Activated CD8-positive, alpha-beta memory T cell treated with anti-CD3 and anti-CD28 coated beads, Interleukin-2, amount 50 U/mL, for 24 hours (primary cell): Measurements from ENCODE around the gene RPS2.

Experiments used
- DNase-seq: peaks from one replicate; pipeline ENCODE4 v3.0.0-alpha.2; 2020; ENCODE audit errors: extremely low read depth

RPS2 gene

DNA sequence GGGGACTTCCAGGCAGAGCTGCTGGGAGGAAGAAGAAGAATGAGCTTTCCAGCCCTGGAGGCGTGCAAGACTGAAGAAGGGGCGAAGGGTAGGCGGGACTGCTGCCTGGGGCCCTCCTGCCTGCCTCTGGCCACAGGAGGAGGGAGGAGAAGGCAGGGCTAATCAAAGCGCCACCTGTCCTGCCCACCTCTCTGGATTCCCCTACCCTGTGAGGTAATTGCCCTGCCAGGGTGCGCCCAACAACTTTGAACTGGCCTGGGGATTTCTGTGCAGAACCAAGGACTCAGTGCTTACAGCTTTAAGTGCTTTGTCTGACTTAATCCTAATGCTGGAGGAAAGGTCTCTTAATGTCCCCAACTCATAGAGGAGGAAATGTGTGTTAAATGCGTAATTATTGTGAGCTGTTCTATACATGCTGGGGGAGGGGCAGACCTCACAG lies 16.8 kb upstream of the RPS2 start, which contains the start of gene NOXO1:
Gene NOXO1 (minus strand): TSS at position 72 of the 439 bp plus-strand sequence. CDS start 290 bp downstream, outside the sequence.
- no peak for DNase-seq

DNA sequence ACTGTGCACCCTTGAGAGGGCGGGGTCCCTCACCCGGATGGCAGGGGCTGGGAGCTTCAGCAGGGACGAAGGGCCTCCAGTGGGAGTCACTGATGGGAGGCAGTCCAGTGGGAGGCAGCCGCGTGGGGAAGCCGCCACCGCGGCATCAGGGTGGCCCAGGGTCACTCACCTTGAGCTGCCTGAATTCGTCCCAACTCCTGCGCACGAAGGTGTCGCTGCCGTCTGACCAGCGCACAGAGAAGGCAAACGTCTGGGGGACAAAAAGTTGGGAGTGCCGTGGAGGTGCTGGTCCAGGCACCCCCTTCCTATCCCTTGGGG lies 16.1 kb upstream of the RPS2 start:
- DNase-seq: no peak

DNA sequence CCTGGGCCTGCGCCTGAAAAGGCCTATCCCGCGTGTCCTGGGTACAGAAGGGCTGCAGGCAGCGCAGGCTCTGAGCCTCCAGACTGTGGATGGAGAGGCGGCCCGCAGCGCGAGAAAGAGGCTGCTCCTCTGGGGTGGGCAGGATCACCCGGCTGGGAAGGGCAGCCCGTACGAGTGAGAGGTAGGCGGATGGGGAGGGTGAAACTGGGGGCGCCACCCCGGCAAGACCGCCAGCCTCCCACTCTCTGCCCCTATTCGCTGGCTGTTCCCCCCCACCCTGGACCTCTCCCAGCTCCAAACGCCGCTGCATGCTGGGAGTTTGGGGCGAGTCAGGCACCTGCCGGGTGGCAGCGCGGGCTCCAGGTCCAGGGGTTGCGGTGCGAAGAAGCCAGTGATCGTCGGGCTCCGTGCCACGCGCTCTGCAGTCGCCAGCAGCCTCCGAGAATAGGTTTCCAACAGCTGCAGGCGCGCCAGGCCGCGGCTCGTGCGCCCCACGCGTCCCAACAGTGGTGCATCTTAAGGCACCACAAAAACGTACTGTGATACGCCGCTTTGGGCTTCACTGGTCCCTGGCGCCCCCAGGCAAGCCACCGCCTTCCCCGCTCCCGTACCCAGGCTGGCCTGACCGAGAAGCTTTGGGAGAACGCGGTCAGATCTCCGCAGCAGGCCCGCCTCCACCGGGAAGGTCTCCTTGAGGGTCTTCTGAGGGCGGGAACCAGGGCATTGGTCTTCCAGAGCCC lies 15.6 kb upstream of the RPS2 start:
- DNase-seq: no peak

DNA sequence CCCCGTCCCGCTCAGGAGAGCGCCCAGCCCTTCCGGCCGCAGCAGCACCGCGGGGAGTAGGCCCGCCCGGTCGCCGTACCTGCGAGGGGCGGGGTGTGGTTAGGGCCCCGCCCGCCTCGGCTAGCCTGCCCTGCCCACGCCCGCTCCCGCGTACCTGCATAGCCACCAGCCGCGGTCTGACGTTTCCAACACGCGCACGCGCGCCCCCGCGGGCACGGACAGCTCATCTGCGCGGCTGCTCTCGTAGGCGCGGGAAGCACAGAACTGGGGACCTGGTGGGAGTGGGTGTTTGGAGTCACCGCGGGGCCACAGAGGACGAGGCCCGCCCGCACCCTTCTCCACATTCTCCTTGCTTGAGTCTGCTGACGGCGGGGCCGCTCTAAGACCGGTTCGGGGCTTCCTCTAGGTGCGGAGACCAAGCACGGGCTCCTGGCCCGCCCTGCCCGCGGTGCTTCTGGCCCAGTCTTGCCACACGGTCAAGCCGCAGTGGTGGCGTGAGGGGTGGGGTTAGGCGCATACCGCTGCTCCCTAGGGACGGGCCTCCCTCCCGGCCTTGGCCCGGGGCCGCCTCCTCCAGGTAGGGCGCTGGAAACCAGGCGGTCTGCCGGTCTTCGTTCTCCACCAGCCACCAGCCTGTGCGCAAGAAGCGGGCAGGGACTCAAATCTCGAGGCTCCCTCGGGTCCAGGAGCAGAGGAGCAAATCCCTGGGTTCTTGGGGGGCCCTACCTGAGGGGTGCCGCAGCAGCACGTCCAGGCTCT lies 14.8 kb upstream of the RPS2 start:
- DNase-seq: no peak

DNA sequence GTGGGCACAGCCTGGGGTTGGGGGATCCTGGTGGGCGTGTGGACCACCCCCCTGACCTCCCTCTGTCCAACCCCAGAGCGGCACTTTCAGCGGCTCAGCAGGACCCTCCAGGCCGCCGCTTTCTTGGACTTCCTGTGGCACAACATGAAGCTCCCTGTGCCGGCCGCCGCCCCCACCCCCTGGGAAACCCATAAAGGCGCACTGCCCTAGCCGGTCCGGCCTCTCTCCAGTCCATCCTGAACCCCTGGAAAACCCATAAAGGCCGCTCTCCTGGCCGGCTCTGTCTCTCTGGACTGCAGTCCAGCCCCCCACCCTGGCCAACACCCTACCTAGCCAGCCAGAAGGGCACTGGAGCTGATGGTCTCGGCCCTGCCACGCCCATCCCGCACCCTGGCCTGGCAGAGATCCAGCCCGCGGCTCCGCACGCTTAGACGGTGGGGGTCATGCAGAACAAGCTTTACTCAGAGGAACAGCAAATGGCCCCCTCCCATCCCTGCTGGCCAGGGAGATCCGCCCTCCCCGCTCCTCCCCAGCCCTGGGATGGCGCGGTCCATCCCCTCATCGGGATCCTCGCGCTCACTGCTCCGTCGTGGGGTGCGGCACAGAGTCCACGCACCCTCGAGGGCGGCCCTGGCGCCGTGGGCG lies 14.0 kb upstream of the RPS2 start:
- no peak for DNase-seq

DNA sequence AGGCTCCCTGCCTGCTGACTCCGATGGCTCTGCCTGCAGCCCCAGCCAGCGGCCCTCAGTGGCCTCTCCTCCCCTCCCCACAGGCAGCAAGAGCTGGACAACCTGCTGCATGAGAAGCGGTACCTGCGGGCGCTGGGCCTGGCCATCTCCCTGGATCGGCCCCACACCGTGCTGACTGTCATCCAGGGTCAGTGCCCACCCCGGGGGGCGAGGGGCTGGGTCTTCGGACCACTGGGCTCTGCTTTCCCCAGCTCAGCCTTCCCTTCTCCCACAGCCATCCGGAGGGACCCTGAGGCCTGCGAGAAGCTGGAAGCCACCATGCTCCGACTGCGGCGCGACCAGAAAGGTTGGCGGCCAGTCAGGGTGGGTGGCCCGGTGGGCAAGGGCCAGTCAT lies 13.2 kb upstream of the RPS2 start:
- no peak for DNase-seq

DNA sequence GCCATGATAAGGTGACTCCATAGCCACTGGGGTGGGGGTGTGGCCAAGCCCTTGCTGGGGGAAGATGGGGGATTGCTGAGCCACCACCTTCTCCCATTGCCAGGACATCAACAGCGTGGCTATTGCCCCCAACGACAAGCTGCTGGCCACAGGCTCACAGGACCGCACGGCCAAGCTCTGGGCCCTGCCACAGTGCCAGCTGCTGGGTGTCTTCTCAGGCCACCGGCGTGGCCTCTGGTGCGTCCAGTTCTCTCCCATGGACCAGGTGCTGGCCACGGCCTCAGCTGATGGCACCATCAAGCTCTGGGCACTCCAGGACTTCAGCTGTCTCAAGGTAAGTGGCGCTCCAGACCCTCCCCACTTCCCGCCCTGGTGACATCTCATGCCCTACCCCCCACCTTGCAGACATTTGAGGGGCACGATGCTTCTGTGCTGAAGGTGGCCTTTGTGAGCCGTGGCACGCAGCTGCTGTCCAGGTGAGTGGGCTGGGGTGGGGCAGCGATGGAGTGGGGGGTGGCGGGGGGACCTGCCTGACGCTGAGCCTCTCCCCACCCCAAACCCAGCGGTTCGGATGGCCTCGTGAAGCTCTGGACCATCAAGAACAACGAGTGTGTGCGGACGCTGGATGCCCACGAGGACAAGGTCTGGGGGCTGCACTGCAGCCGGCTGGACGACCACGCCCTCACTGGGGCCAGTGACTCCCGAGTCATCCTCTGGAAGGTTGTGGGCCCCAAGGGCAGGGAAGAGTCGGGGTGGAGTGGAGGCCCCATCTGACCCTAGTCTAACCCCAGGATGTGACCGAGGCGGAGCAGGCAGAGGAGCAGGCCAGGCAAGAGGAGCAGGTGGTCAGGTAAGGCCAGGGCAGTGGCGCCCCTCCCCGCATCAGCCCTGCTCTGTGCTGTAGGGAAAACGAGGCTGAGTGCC lies 12.6 kb upstream of the RPS2 start:
- no peak for DNase-seq

DNA sequence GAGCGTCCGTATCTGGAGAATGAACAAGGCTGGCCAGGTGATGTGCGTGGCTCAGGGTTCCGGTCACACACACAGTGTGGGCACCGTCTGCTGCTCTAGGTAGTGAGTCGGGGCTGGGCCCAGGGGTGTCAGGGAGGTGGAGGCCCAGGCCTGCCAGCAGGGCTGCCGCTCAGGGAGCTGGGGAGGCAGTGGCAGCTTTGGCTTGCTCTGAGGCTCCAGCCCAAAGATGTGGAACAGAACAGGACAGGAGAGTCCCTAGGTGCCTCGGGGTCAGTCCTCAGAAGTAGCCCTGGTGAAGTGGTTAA lies 11.5 kb upstream of the RPS2 start:
- DNase-seq: no peak

DNA sequence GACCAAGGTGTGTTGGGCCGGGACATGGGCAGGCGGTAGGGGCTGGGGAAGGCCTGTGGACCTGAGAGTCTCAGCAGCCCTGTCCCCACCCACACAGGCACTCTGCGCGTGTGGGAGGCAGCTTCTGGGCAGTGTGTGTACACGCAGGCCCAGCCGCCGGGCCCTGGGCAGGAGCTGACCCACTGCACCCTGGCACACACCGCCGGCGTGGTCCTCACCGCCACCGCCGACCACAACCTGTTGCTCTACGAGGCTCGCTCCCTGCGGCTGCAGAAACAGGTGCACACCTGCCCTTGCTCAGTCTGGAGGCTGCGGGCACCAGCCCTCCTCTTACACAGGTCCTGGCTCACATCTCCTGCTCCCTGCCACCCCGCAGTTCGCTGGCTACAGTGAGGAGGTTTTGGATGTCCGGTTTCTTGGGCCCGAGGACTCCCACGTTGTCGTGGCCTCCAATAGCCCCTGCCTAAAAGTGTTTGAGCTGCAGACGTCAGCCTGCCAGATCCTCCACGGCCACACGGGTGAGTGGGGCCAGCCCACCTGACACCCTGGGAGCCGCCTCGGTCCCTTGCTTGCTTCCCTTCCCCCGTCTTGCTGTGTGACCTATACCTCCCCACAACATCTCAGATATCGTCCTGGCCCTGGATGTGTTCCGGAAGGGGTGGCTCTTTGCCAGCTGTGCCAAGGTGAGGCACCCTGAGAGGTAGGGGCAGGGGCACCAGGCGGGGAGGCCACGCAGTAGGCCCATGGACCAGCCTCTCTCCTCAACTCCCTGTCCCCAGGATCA lies 11.0 kb upstream of the RPS2 start:
- DNase-seq: no peak

DNA sequence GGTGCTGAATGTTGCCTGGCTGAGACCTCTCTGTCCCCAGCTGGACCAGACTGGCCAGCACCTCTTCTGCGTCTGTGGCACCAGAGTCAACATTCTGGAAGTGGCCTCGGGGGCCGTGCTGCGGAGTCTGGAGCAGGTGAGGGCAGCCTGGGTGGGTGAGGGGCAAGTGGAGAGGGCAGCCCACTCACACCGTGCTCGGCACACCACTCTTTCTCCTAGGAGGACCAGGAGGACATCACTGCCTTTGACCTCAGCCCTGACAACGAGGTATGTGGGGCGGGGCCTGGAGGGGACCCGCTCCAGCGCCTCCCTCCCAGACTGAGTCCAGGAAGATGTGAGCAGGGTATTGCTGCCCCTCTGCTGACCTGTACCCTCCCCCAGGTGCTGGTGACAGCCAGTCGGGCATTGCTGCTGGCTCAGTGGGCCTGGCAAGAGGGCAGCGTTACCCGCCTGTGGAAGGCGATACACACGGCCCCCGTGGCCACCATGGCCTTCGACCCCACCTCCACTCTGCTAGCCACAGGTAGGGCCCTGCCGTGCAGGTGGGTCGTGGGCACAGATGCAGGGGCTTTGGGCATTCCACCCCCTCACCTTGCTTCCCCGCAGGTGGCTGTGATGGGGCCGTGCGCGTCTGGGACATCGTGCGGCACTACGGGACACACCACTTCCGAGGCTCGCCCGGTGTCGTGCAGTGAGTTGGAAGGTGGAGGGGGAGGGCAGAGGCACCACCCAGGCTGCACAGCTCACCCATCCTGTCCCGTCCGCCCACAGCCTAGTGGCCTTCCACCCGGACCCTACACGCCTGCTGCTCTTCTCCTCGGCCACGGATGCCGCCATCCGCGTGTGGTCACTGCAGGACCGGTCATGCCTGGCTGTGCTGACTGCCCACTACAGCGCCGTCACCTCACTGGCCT lies 9.8 kb upstream of the RPS2 start:
- no peak for DNase-seq

DNA sequence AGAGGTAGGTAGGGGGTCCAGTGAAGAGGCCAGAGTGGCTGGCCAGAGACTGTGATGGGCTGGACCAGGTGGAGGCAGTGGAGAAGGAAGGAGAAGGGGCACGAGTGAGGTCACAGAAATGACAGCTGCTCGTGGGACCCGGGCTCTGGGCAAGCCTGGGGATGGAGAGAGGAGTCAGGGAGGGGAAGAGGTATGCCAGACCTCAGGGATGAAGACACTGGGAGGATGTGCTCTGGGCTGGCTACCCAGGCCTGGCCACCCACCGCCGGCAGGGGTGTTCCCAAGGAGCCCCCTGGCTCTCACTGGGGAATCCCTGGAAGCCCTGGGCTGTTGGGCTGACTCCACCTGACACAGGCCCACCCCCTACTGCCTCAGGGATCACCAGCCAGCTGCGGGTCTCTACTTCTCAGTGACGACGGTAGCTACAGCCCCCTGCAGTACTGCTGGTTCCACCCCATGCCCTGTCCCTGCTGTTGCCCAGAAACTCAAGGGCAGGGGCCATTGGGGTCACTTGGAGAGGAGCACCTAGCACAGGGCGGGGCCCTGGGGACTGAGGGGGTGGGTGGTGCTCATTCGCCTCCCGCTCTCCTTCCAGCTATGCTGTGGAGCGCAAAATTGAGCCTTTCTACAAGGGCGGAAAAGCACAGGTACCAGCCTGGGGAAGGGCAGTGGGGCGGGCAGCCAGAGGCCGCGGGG lies 9.0 kb upstream of the RPS2 start:
- DNase-seq: no peak

DNA sequence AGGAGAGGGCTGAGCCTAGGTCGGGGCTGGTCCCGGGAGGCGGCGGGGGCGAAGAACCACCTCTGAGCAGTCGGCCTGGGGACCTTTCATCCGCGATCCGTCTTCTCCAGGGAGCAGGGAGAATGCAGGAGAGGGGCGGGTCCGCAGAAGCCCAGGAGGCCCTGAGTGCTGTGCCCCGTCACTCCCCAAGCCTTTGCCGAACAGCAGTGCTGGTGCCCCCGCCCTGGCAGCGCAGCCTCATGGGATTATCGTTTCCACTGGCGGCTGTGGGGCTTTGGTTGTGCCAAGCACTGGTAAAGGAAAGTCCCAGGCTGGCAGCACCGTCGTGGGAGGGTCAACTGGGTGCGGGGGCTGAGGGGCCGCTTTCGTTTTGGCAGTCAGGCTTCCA lies 7.9 kb upstream of the RPS2 start:
- no peak for DNase-seq

DNA sequence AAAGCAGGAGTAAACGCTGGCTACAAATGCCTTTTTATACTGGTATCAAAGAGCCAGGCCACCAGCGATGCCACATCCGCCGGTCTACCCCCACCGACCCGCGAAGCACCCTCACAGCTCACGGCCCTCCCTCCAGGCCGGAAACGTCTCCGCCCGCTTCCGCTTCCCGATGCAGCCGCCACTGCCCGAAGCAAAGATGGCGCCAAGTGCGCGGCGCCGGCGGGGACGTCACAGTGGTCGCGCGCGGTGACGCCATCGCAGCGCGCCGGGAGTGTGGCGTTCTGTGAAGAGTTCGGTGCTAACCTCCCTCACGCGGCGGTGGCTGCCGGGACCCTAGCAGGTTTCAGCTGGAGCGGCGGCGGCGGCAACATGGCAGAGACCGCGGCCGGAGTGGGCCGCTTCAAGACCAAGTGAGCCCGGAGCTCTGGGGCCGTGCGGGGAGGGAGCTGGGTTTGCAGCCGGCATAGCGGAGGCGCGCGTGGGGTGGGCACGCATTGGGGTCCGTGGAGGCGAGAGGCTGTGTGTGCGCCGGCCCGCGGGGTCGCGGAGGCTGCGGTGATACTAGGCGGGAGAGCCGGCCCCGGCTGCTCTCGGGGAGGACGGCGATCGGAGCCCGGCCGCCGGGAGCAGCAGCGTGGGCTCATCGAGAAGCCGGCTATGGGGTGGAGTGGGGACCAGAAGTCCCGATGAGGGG lies 7.3 kb upstream of the RPS2 start, which contains the start of gene TBL3:
Gene TBL3 (plus strand): TSS at position 258 of the 694 bp plus-strand sequence. CDS start 112 bp downstream, at position 370.
- DNase-seq: peak; percentile 89

DNA sequence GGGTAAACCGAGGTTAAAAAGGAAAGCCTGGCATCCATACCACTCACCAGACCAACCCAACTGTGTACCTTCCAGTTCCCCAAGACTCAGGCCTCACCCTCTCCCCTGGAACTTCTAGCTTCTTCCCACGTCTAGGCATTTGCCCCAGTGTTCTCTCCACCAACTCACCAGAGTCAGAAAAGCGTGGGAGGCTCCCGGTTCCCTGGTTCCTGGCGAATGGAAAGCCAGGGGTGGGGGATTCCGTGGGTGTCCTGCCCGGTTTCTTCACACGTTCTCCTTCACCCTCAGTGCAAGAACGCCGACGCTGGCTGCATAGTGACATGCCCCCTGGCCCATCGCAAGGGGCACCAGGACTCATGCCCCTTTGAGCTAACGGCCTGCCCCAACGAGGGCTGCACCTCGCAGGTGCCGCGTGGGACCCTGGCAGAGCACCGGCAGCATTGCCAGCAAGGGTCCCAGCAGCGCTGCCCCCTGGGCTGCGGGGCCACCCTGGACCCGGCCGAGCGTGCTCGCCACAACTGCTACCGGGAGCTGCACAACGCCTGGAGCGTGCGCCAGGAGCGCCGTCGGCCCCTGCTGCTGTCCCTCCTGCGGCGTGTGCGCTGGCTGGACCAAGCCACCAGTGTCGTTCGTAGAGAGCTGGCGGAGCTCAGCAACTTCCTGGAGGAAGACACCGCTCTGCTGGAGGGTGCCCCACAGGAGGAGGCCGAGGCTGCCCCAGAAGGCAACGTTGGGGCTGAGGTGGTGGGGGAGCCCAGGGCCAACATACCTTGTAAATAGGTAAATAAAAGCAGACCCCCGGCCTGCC lies 3.7 kb upstream of the RPS2 start:
- no peak for DNase-seq

DNA sequence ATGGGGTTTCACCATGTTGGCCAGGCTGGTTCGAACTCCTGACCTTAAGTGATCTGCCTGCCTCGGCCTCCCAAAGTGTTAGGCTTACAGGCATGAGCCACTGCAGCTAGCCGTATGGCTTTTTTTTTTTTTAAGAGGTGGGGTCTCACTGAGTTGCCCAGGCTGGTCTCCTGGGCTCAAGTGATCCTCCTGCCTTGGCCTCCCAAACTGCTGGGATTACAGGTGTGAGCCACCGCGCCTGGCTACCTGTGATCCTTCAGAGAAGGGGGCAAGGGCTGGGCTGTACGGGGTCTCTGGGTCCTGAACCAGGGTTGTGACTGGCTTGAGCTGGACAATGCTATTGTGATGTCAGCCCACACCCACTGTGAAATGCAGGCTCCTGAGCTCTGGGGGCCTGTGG lies 1.8 kb upstream of the RPS2 start, which contains the start of gene RNF151:
Gene RNF151 (plus strand): TSS at position 397 of the 400 bp plus-strand sequence. CDS start 26 bp downstream, outside the sequence.
- no peak for DNase-seq

DNA sequence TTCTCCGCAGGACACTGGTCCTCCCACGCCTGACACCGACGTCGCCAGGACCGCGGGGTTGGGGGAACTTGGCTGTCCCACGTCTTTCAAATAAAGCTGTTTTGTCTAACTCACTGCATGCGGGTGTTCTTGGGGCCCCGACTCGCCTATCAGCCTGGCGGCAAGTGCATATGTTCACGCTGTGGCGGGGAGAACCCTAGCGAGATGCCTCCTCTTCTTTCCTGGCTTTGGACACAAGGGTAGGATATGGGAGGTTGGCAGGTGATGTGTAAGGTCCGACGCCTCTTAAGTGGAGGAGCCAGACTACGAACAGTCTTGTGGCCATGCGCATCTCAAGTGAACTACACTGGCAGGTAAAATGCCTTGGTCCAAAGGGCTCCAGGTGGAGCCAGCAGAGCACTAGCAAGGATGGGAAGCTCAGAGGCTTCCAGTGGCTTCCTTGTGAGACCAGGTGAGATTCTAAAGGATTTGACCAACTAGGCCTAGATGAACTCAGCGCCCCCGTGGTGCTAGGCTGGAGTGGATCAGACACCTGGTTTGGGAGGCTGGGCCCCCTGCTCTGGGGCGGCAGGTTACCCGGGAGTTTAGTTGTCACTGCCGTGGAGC lies 873 bp upstream of the RPS2 start:
- DNase-seq: no peak

DNA sequence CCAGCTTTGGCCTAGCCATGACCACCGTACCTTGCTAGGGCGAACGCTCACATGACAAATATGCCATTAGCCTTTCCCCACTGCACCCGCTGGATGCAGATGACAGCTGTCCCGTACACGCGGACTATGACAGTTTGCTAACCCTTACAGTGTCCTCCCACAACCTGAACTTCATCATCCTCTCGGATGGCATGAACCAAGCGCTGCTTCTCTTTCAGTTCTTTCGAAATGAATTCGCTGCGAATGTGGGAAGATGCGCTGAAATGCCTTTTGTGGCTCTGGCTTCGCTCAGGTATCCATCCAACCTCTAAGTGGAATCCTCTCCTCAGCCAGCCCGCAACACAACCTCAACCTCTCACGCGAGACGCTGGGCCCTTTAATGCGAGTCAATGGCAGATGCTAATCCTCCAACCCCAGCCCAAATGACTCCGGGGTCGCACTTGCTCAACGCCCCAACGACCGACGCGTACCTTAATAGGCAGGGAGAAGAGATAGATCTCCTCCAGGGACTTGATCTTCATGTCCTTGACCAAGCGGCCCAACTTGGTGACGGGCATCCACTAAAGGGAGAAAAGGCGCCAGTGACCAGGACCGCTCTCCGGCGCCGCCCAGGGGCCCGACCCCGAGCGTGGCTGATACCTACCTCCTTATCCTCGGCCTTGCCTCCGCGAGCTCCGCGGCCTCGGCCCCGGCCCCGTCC lies 670 bp downstream of the RPS2 start:
- DNase-seq: no peak
